Stimulated activated memory B cell treated with anti-CD40 and anti-IgM and Interleukin-4, amounts not matched to agents 10 μg/mL and 1 μg/mL and 100 μg/mL, for 72 hours (primary cell): Measurements from ENCODE around the gene MRPL1.
"Not testable (repeated sequence)": the region's sequence is repeated elsewhere in the genome, so short reads cannot be mapped to it uniquely, and the experiment has no call there.

ENCODE experiments used
- ATAC-seq: fragments of 150-1000 bp; cut with Tn5 transposase; 2 replicates; pipeline ENCODE4 v1.10.0; 2021
- H3K27ac Mint-ChIP-seq: one replicate; pipeline ENCODE4 v1.8.0; 2022; ENCODE audit warnings: mild to moderate bottlenecking, mixed read lengths
- H3K27me3 Mint-ChIP-seq: one replicate; pipeline ENCODE4 v1.8.0; 2022; ENCODE audit warnings: mixed read lengths
- H3K36me3 Mint-ChIP-seq: one replicate; pipeline ENCODE4 v1.8.0; 2022; ENCODE audit warnings: mixed read lengths
- H3K4me1 Mint-ChIP-seq: one replicate; pipeline ENCODE4 v1.8.0; 2022; ENCODE audit warnings: mixed read lengths
- H3K4me3 Mint-ChIP-seq: one replicate; pipeline ENCODE4 v1.8.0; 2022; ENCODE audit warnings: mild to moderate bottlenecking, moderate library complexity, mixed read lengths
- H3K9me3 Mint-ChIP-seq: one replicate; pipeline ENCODE4 v1.8.0; 2022; ENCODE audit warnings: mixed read lengths

Gene MRPL1

GRCh38 chr4:77921701-77922100, 59.1 kb downstream of the MRPL1 start:
- no peaks in the 10 kb centered on the region for H3K27me3 Mint-ChIP-seq
- no peak for ATAC-seq
- H3K4me3 Mint-ChIP-seq: no peak overlapping the region
- peaks cover 29% of the 10 kb centered on the region for H3K4me1 Mint-ChIP-seq
- peaks cover 3% of the 10 kb centered on the region for H3K9me3 Mint-ChIP-seq
- H3K27ac Mint-ChIP-seq: no peak overlapping the region
- peaks cover 78% of the 10 kb centered on the region for H3K36me3 Mint-ChIP-seq

- peaks cover 22% of the 10 kb centered on the region for H3K4me1 Mint-ChIP-seq
- ATAC-seq: no peak
- no peak overlapping the region for H3K4me3 Mint-ChIP-seq
- H3K27me3 Mint-ChIP-seq: no peaks in the 10 kb centered on the region
- no peak overlapping the region for H3K27ac Mint-ChIP-seq
- peaks cover 3% of the 10 kb centered on the region for H3K9me3 Mint-ChIP-seq
- H3K36me3 Mint-ChIP-seq: peaks cover 76% of the 10 kb centered on the region
Observed at GRCh38 chr4:77922158-77923094, 59.8 kb downstream of the MRPL1 start.

- H3K4me3 Mint-ChIP-seq: no peak overlapping the region
- H3K27me3 Mint-ChIP-seq: no peaks in the 10 kb centered on the region
- H3K27ac Mint-ChIP-seq: no peak overlapping the region
- H3K9me3 Mint-ChIP-seq: peaks cover 3% of the 10 kb centered on the region
- H3K36me3 Mint-ChIP-seq: peaks cover 63% of the 10 kb centered on the region
- no peak for ATAC-seq
- H3K4me1 Mint-ChIP-seq: no peaks in the 10 kb centered on the region
Observed at GRCh38 chr4:77927991-77928925, 65.6 kb downstream of the MRPL1 start.

GRCh38 chr4:77930154-77930639, 67.6 kb downstream of the MRPL1 start:
- no peak for ATAC-seq
- peaks cover 56% of the 10 kb centered on the region for H3K36me3 Mint-ChIP-seq
- H3K4me3 Mint-ChIP-seq: no peak overlapping the region
- no peaks in the 10 kb centered on the region for H3K27me3 Mint-ChIP-seq
- no peak overlapping the region for H3K27ac Mint-ChIP-seq
- no peaks in the 10 kb centered on the region for H3K9me3 Mint-ChIP-seq
- no peaks in the 10 kb centered on the region for H3K4me1 Mint-ChIP-seq

GRCh38 chr4:77930876-77931275, 68.2 kb downstream of the MRPL1 start:
- H3K4me3 Mint-ChIP-seq: no peak overlapping the region
- H3K27ac Mint-ChIP-seq: no peak overlapping the region
- H3K27me3 Mint-ChIP-seq: no peaks in the 10 kb centered on the region
- H3K4me1 Mint-ChIP-seq: no peaks in the 10 kb centered on the region
- ATAC-seq: no peak
- H3K9me3 Mint-ChIP-seq: no peaks in the 10 kb centered on the region
- peaks cover 50% of the 10 kb centered on the region for H3K36me3 Mint-ChIP-seq

GRCh38 chr4:77931452-77932135, 69.0 kb downstream of the MRPL1 start:
- no peaks in the 10 kb centered on the region for H3K9me3 Mint-ChIP-seq
- no peaks in the 10 kb centered on the region for H3K27me3 Mint-ChIP-seq
- ATAC-seq: no peak
- H3K4me3 Mint-ChIP-seq: no peak overlapping the region
- H3K4me1 Mint-ChIP-seq: no peaks in the 10 kb centered on the region
- H3K36me3 Mint-ChIP-seq: peaks cover 47% of the 10 kb centered on the region
- H3K27ac Mint-ChIP-seq: no peak overlapping the region

GRCh38 chr4:77938560-77938959, 75.9 kb downstream of the MRPL1 start:
- peaks cover 83% of the 10 kb centered on the region for H3K36me3 Mint-ChIP-seq
- H3K27ac Mint-ChIP-seq: no peak overlapping the region
- peaks cover 4% of the 10 kb centered on the region for H3K9me3 Mint-ChIP-seq
- ATAC-seq: no peak
- no peaks in the 10 kb centered on the region for H3K27me3 Mint-ChIP-seq
- peaks cover 12% of the 10 kb centered on the region for H3K4me1 Mint-ChIP-seq
- H3K4me3 Mint-ChIP-seq: no peak overlapping the region

GRCh38 chr4:77945929-77946328, 83.3 kb downstream of the MRPL1 start:
- H3K27ac Mint-ChIP-seq, ATAC-seq, H3K27me3 Mint-ChIP-seq, H3K4me1 Mint-ChIP-seq, H3K4me3 Mint-ChIP-seq, H3K9me3 Mint-ChIP-seq: not testable (repeated sequence)
- H3K36me3 Mint-ChIP-seq: peaks cover 59% of the 10 kb centered on the region

- no peak overlapping the region for H3K27ac Mint-ChIP-seq
- H3K27me3 Mint-ChIP-seq: no peaks in the 10 kb centered on the region
- H3K36me3 Mint-ChIP-seq: peaks cover 46% of the 10 kb centered on the region
- no peak overlapping the region for H3K4me3 Mint-ChIP-seq
- no peaks in the 10 kb centered on the region for H3K4me1 Mint-ChIP-seq
- ATAC-seq: no peak
- H3K9me3 Mint-ChIP-seq: no peaks in the 10 kb centered on the region
Observed at GRCh38 chr4:77950203-77950602, 87.6 kb downstream of the MRPL1 start.

GRCh38 chr4:77952457-77952856, 89.8 kb downstream of the MRPL1 start:
- Mint-ChIP-seq H3K4me3 (no peak overlapping the region), H3K4me1 (no peaks in the 10 kb centered on the region), H3K9me3 (no peaks in the 10 kb centered on the region), H3K36me3 (peaks cover 30% of the 10 kb centered on the region), H3K27ac (no peak overlapping the region), H3K27me3 (no peaks in the 10 kb centered on the region)
- ATAC-seq: no peak

- ATAC-seq: no peak
- Mint-ChIP-seq H3K4me1 (no peaks in the 10 kb centered on the region), H3K36me3 (peaks cover 30% of the 10 kb centered on the region), H3K9me3 (no peaks in the 10 kb centered on the region), H3K27ac (no peak overlapping the region), H3K27me3 (no peaks in the 10 kb centered on the region), H3K4me3 (no peak overlapping the region)
Observed at GRCh38 chr4:77954690-77955089, 92.1 kb downstream of the MRPL1 start.

- Mint-ChIP-seq H3K27ac (no peak overlapping the region), H3K9me3 (no peaks in the 10 kb centered on the region), H3K27me3 (no peaks in the 10 kb centered on the region), H3K4me1 (no peaks in the 10 kb centered on the region), H3K36me3 (peaks cover 24% of the 10 kb centered on the region), H3K4me3 (no peak overlapping the region)
- no peak for ATAC-seq
Observed at GRCh38 chr4:77956917-77957316, 94.3 kb downstream of the MRPL1 start.

- H3K9me3 Mint-ChIP-seq: no peaks in the 10 kb centered on the region
- no peaks in the 10 kb centered on the region for H3K4me1 Mint-ChIP-seq
- H3K27ac Mint-ChIP-seq: no peak overlapping the region
- no peak for ATAC-seq
- H3K27me3 Mint-ChIP-seq: no peaks in the 10 kb centered on the region
- no peak overlapping the region for H3K4me3 Mint-ChIP-seq
- peaks cover 11% of the 10 kb centered on the region for H3K36me3 Mint-ChIP-seq
Observed at GRCh38 chr4:77958897-77959296, 96.3 kb downstream of the MRPL1 start.

GRCh38 chr4:77959566-77960338, 97.1 kb downstream of the MRPL1 start:
- H3K9me3 Mint-ChIP-seq: no peaks in the 10 kb centered on the region
- H3K27ac Mint-ChIP-seq: no peak overlapping the region
- peaks cover 2% of the 10 kb centered on the region for H3K36me3 Mint-ChIP-seq
- no peaks in the 10 kb centered on the region for H3K27me3 Mint-ChIP-seq
- no peak overlapping the region for H3K4me3 Mint-ChIP-seq
- H3K4me1 Mint-ChIP-seq: no peaks in the 10 kb centered on the region
- ATAC-seq: no peak
